Heart left ventricle (tissue), 16 donors: Measurements from ENCODE around the gene ECHS1. TPM values are rescaled to one million over a fixed set of nuclear protein-coding genes. Genes with fewer than 3 reads are reported as not detected.

ENCODE experiments used
- ATAC-seq, 4 donors: fragments of 200-7000 bp; cut with Tn5 transposase; one replicate each; pipeline ENCODE4 v1.9.1; 2020 to 2022; ENCODE audit warnings: moderate library complexity in 4 of 4, mild to moderate bottlenecking in 3 of 4, moderate number of reproducible peaks in 1 of 4
- DNase-seq, 5 donors: peaks; one replicate each; pipeline ENCODE4 v3.0.0-alpha.2; 2020
- H3K27ac ChIP-seq, 12 donors: fragments of 200-600 bp; sonication (generic) in 4 of 12; one replicate each; pipeline versions ENCODE4 v1.5.0 to v1.8.0; 2016 to 2022; ENCODE audit warnings: mild to moderate bottlenecking in 2 of 12
- H3K27me3 ChIP-seq, 9 donors: fragments of 200-600 bp; sonication (generic) in 2 of 9; one replicate each; pipeline versions ENCODE4 v1.5.1 to v1.8.0; 2016 to 2022; ENCODE audit warnings: mild to moderate bottlenecking in 3 of 9
- H3K36me3 ChIP-seq, 9 donors: fragments of 200-600 bp; sonication (generic) in 2 of 9; one replicate each; pipeline versions ENCODE4 v1.5.0 to v1.8.0; 2018 to 2022; ENCODE audit warnings: mild to moderate bottlenecking in 2 of 9
- H3K4me1 ChIP-seq, 12 donors: fragments of 200-600 bp; sonication (generic) in 4 of 12; one replicate each; pipeline versions ENCODE4 v1.5.0 to v1.8.0; 2016 to 2022; ENCODE audit warnings: mild to moderate bottlenecking in 3 of 12
- H3K4me3 ChIP-seq, 12 donors: fragments of 200-600 bp; sonication (generic) in 4 of 12; one replicate each; pipeline versions ENCODE4 v1.5.0 to v1.8.0; 2017 to 2022; ENCODE audit warnings: mild to moderate bottlenecking in 9 of 12, moderate library complexity in 4 of 12
- H3K9me3 ChIP-seq, 12 donors: fragments of 200-600 bp; sonication (generic) in 4 of 12; one replicate each; pipeline versions ENCODE4 v1.5.0 to v1.8.0; 2016 to 2022; ENCODE audit warnings: mild to moderate bottlenecking in 1 of 12
- CTCF ChIP-seq, 12 donors: fragments of 200-600 bp; sonication (generic) in 4 of 12; IDR thresholded peaks; one replicate each; pipeline versions ENCODE4 v1.5.0 to v1.8.0; 2018 to 2022; ENCODE audit warnings: antibody characterized with exemption in 12 of 12, mild to moderate bottlenecking in 5 of 12
- POLR2A ChIP-seq, 2 donors: fragments of 450-650 bp; IDR thresholded peaks; one replicate each; pipeline ENCODE4 v1.6.1; 2017; ENCODE audit warnings: antibody characterized with exemption in 2 of 2, mild to moderate bottlenecking in 2 of 2, moderate library complexity in 2 of 2
- WGBS, 4 donors: extraction: QIAGEN DNeasy Blood & Tissue Kit in 2 of 4; methylation state at CpG; one replicate each; pipeline versions ENCODE4 v1.1.5 to v1.1.7; 2013 to 2018; 5-methylcytosine and 5-hydroxymethylcytosine counted together
- intact Hi-C, 10 donors: fragments of 100-400 bp; cut with DNase I; formaldehyde crosslinking; loops; one replicate each; pipeline versions ENCODE4 v1.11.1 to v1.14.2; 2022
- polyA plus RNA-seq, 2 donors: library from polyadenylated mRNA; stranded (reverse); fragments of 200-250 nt; gene quantifications; one replicate each; pipeline ENCODE4 v1.2.3, GENCODE V29; 2013
- total RNA-seq, 9 donors: library from RNA; depleted of rRNA in 2 of 9; stranded (reverse); fragments of >200 nt in 2 of 9; fragmentation: NEBNext Ultra II Directional in 3 of 9; extraction: Animal tissue kit (Norgen Biotek cat#: 25700) in 3 of 9; gene quantifications; one replicate each; pipeline versions ENCODE4 v1.1.0 to v1.2.4, GENCODE V29; 2016 to 2023
- donor health status: ischemic (EF 13 %, LVEDD 7.1; RV severe dilation, severe dysfunction).
- donor health status: healthy with polysubstance abuse.
- donor health status: DM: no; HTN: yes; CAD: no.
- donor health status: DM: no; HTN: no; CAD: no.
- donor health status: ischemic (EF 25% LVEDD 6.9; RV normal size, moderate dysfunction).
- donor health status: ischemic (EF 25% LVEDD 5.7; RV mildly dilated, moderate dysfunction).
- donor health status: healthy.
- donor health status: DM: yes; HTN: yes; CAD: no.
- donor health status: ischemic (EF 35%, LVEDD 5.7; RV mildly dilated, moderate dysfunction).
- donor health status: nonischemic (EF 11% LVEDD 7.7; RV severe dilation, severe dysfunction).
- donor health status: DM: yes; HTN: yes; CAD: no.
- donor health status: PGD.
- donor health status: ischemic (EF 29% LVEDD 5.4; RV normal size, mild dysfunction).
- donor health status: nonischemic (EF 23%, LVEDD 6.1; RV moderate dilation, normal function).

The ECHS1 gene
- total and polyA plus RNA-seq, 11 donors: 132 to 303 (median 201) TPM

- Histone ChIP-seq H3K27ac (no peak overlapping the region), H3K4me1 (peaks cover 5 to 32% (median 19%) of the 10 kb centered on the region in 12 donors), H3K4me3 (no peak overlapping the region), H3K9me3 (no peaks in the 10 kb centered on the region), H3K27me3 (peaks cover 38 to 81% (median 65%) of the 10 kb centered on the region in 9 donors), H3K36me3 (no peaks in the 10 kb centered on the region)
- WGBS, 4 donors: 76 to 81% (median 80%) methylated on average over 30 of the region's 30 CpGs
- intact Hi-C loops: loop anchor here in 1 of 10 donors (10.0 kb wide), 1 partner anchor 182 kb away; no protein-coding TSS in a partner anchor
- DNase-seq: no peak
- ATAC-seq: no peak
- TF ChIP-seq POLR2A (IDR thresholded peaks at IDR 0.05) (no peak), CTCF (IDR thresholded peaks at IDR 0.05) (no peak)
These were observed 40.0 kb downstream of the ECHS1 start for GRCh38 chr10:133332936-133333699.

GRCh38 chr10:133329491-133330202 is 43.5 kb downstream of the ECHS1 start:
- Histone ChIP-seq H3K4me1 (peaks cover 0 to 25% (median 14%) of the 10 kb centered on the region in 12 donors), H3K27me3 (peaks cover 46 to 81% (median 68%) of the 10 kb centered on the region in 9 donors), H3K4me3 (peak overlapping the region in 9 of 12 donors; percentile 18 to 37 (median 30)), H3K36me3 (no peaks in the 10 kb centered on the region), H3K27ac (no peak overlapping the region), H3K9me3 (no peaks in the 10 kb centered on the region)
- TF ChIP-seq POLR2A (IDR thresholded peaks at IDR 0.05): no peak
- peak; percentile 89 to 99 (median 97) for TF ChIP-seq CTCF (IDR thresholded peaks at IDR 0.05)
- DNase-seq: peak; percentile 78 to 93 (median 87)
- 8 to 10% (median 9%) methylated on average over 37 of the region's 37 CpGs for WGBS, 4 donors
- intact Hi-C loops: loop anchor here (1.0 to 10.0 kb wide), 8 partner anchors 185 to 279 kb away; partner anchors contain the start of gene CYP2E1 (in 1 of the 10)
- ATAC-seq: peak; percentile 71 to 86 (median 82)

GRCh38 chr10:133328358-133329343 is 44.5 kb downstream of the ECHS1 start:
- H3K27me3 ChIP-seq: peaks cover 44 to 79% (median 66%) of the 10 kb centered on the region in 9 donors
- intact Hi-C loops: loop anchor here in 9 of 10 donors (1.0 to 10.0 kb wide), 7 partner anchors 189 to 280 kb away; partner anchors contain the start of gene CYP2E1 (in 1 of the 9)
- peaks cover 0 to 29% (median 14%) of the 10 kb centered on the region in 12 donors for H3K4me1 ChIP-seq
- 74 to 85% (median 77%) methylated on average over 14 to 15 of the region's 15 CpGs for WGBS, 4 donors
- peak in 1 of 5 donors; percentile 19 for DNase-seq
- H3K4me3 ChIP-seq: no peak overlapping the region
- H3K9me3 ChIP-seq: no peaks in the 10 kb centered on the region
- no peak overlapping the region for H3K27ac ChIP-seq
- H3K36me3 ChIP-seq: no peaks in the 10 kb centered on the region
- no peak for ATAC-seq
- no peak for TF ChIP-seq POLR2A (IDR thresholded peaks at IDR 0.05)
